ENCODE measurements around the gene SCUBE3.

SCUBE3 gene

GRCh38 chr6:35185971-35186370, 27.8 kb upstream of the SCUBE3 start:
- H3K27ac ChIP-seq, result no peak overlapping the region
- H3K4me3 ChIP-seq (ENCODE audit: low read depth, low read length), result no peak overlapping the region
- TF ChIP-seq, protein P1, sequence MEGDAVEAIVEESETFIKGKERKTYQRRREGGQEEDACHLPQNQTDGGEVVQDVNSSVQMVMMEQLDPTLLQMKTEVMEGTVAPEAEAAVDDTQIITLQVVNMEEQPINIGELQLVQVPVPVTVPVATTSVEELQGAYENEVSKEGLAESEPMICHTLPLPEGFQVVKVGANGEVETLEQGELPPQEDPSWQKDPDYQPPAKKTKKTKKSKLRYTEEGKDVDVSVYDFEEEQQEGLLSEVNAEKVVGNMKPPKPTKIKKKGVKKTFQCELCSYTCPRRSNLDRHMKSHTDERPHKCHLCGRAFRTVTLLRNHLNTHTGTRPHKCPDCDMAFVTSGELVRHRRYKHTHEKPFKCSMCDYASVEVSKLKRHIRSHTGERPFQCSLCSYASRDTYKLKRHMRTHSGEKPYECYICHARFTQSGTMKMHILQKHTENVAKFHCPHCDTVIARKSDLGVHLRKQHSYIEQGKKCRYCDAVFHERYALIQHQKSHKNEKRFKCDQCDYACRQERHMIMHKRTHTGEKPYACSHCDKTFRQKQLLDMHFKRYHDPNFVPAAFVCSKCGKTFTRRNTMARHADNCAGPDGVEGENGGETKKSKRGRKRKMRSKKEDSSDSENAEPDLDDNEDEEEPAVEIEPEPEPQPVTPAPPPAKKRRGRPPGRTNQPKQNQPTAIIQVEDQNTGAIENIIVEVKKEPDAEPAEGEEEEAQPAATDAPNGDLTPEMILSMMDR (IDR thresholded peaks at IDR 0.05), result no peak
- no peak overlapping the region for H3K4me2 ChIP-seq (ENCODE audit: low read length)
- H3K9ac ChIP-seq, result no peak overlapping the region
- H3K79me2 ChIP-seq, result no peaks in the 10 kb centered on the region
- H3K9me3 ChIP-seq (ENCODE audit: control insufficient read depth, low read length), result no peaks in the 10 kb centered on the region
- no peaks in the 10 kb centered on the region for H3K36me3 ChIP-seq (ENCODE audit: control insufficient read depth, insufficient read depth, low read length)
- no peaks in the 10 kb centered on the region for H3K27me3 ChIP-seq (ENCODE audit: control insufficient read depth, insufficient read depth, low read length)
- H3K4me1 ChIP-seq, result peaks cover 9% of the 10 kb centered on the region
- H2AFZ ChIP-seq, result no peak overlapping the region

DNA sequence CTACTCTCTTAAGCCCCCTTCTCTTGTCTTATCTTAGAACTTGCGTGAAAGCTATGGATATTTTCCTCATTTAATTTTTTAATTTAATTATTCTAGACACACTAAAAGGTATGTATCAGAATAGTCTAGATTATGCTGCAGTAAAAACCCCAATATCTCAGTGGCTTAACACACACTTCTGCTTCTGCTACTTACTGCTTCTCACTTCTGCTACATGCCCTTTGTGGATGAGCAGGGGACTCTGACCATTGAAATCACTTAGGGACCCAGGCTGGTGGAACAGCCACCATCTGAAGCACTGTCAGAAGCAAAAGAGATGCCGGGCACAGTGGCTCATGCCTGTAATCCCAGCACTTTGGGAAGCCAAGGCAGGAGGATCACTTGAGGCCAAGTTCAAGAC, 27.2 kb upstream of the SCUBE3 start:
- Histone ChIP-seq H3K27me3 (ENCODE audit: control insufficient read depth, insufficient read depth, low read length) (no peaks in the 10 kb centered on the region), H3K9me3 (ENCODE audit: control insufficient read depth, low read length) (no peaks in the 10 kb centered on the region), H2AFZ (no peak overlapping the region), H3K27ac (no peak overlapping the region), H3K4me1 (peaks cover 9% of the 10 kb centered on the region), H3K9ac (no peak overlapping the region), H3K36me3 (ENCODE audit: control insufficient read depth, insufficient read depth, low read length) (no peaks in the 10 kb centered on the region), H3K4me2 (ENCODE audit: low read length) (no peak overlapping the region), H3K79me2 (no peaks in the 10 kb centered on the region), H3K4me3 (ENCODE audit: low read depth, low read length) (no peak overlapping the region)
- TF ChIP-seq, protein P1 (IDR thresholded peaks at IDR 0.05), result no peak

- H3K4me1 ChIP-seq, result peaks cover 5% of the 10 kb centered on the region
- no peak overlapping the region for H3K4me3 ChIP-seq (ENCODE audit: low read depth, low read length)
- no peak overlapping the region for H3K27ac ChIP-seq
- H3K36me3 ChIP-seq (ENCODE audit: control insufficient read depth, insufficient read depth, low read length), result no peaks in the 10 kb centered on the region
- no peaks in the 10 kb centered on the region for H3K27me3 ChIP-seq (ENCODE audit: control insufficient read depth, insufficient read depth, low read length)
- no peak overlapping the region for H2AFZ ChIP-seq
- TF ChIP-seq, protein P1 (IDR thresholded peaks at IDR 0.05), result no peak
- no peak overlapping the region for H3K4me2 ChIP-seq (ENCODE audit: low read length)
- no peak overlapping the region for H3K9ac ChIP-seq
- H3K9me3 ChIP-seq (ENCODE audit: control insufficient read depth, low read length), result no peaks in the 10 kb centered on the region
- H3K79me2 ChIP-seq, result no peaks in the 10 kb centered on the region
These were observed 24.9 kb upstream of the SCUBE3 start for GRCh38 chr6:35188886-35189285.

DNA sequence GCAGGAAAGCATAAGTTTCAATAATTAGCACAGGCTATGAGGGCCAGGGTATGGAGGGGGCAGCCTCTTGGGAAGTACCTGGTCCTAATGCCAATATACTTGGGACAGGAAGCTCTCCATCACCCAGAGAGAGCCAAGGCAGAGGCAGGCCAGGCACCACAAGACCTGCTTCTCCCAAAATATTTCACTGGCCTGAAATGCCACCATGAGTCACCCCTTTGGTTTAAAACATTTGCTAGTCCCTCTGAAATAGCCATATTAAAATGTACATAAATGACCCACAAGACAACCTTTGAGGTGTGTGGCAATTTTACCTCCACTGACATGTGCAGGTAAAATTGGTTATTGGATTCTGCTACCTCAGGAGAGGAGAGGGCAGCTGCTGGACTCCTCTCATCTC, 23.4 kb upstream of the SCUBE3 start:
- no peaks in the 10 kb centered on the region for H3K79me2 ChIP-seq
- H3K27ac ChIP-seq, result no peak overlapping the region
- H3K4me1 ChIP-seq, result peaks cover 5% of the 10 kb centered on the region
- H3K4me3 ChIP-seq (ENCODE audit: low read depth, low read length), result no peak overlapping the region
- H3K36me3 ChIP-seq (ENCODE audit: control insufficient read depth, insufficient read depth, low read length), result no peaks in the 10 kb centered on the region
- H3K27me3 ChIP-seq (ENCODE audit: control insufficient read depth, insufficient read depth, low read length), result no peaks in the 10 kb centered on the region
- H2AFZ ChIP-seq, result no peak overlapping the region
- no peaks in the 10 kb centered on the region for H3K9me3 ChIP-seq (ENCODE audit: control insufficient read depth, low read length)
- H3K9ac ChIP-seq, result no peak overlapping the region
- H3K4me2 ChIP-seq (ENCODE audit: low read length), result no peak overlapping the region
- TF ChIP-seq, protein P1 (IDR thresholded peaks at IDR 0.05), result no peak

DNA sequence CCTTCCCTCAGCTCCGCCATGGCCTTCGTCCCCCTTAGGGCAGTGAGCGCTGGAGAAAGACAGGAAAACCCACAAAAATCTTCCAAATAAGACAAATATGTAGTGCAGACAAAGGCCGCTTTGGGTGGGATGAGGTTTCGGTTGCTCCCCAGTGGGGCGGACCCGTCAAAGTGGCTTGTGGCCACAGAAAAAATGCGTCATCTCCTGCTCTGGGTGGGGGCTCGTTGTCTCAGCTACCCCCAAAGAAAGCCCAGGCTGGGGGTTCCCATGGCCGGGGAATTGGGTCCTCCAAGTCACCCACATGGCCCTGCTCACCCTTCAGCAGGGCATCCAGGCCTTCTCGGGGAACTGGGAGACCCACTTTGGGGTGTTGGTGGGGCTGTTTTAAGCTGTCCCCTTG, 21.9 kb upstream of the SCUBE3 start:
- Histone ChIP-seq H3K4me3 (ENCODE audit: low read depth, low read length) (no peak overlapping the region), H3K79me2 (no peaks in the 10 kb centered on the region), H3K27me3 (ENCODE audit: control insufficient read depth, insufficient read depth, low read length) (no peaks in the 10 kb centered on the region), H2AFZ (no peak overlapping the region), H3K4me2 (ENCODE audit: low read length) (no peak overlapping the region), H3K4me1 (peaks cover 5% of the 10 kb centered on the region), H3K27ac (no peak overlapping the region), H3K9me3 (ENCODE audit: control insufficient read depth, low read length) (no peaks in the 10 kb centered on the region), H3K9ac (no peak overlapping the region), H3K36me3 (ENCODE audit: control insufficient read depth, insufficient read depth, low read length) (no peaks in the 10 kb centered on the region)
- TF ChIP-seq, protein P1 (IDR thresholded peaks at IDR 0.05), result no peak

All from parathyroid adenoma (tissue), 2 donors.